IMR-90 (cell line): ENCODE measurements around the gene TMEM120A.

Experiments
- CEBPB ChIP-seq: IDR thresholded peaks from 2 replicates; pipeline ENCODE4 v1.6.1; 2012; ENCODE audit warnings: low read depth, low read length, improper control_type of control experiment
- FOS ChIP-seq: fragments of 150-350 bp; IDR thresholded peaks from 2 replicates; pipeline ENCODE4 v1.6.1; 2016; ENCODE audit warnings: low read depth, low read length
- MAFK ChIP-seq: IDR thresholded peaks from 2 replicates; pipeline ENCODE4 v1.6.1; 2012; ENCODE audit warnings: low read depth, low read length, improper control_type of control experiment
- MAZ ChIP-seq: IDR thresholded peaks from 2 replicates; pipeline ENCODE4 v1.6.1; 2012; ENCODE audit warnings: low read depth, mild to moderate bottlenecking, low read length, improper control_type of control experiment, moderate library complexity, borderline replicate concordance
- MXI1 ChIP-seq: IDR thresholded peaks from 2 replicates; pipeline ENCODE4 v1.6.1; 2012; ENCODE audit warnings: low read depth, mild to moderate bottlenecking, low read length, moderate library complexity, borderline replicate concordance
- POLR2A ChIP-seq: IDR thresholded peaks from 2 replicates; pipeline ENCODE4 v1.6.1; 2012; ENCODE audit warnings: mild to moderate bottlenecking, low read depth, low read length
- RFX5 ChIP-seq: IDR thresholded peaks from 2 replicates; pipeline ENCODE4 v1.8.0; 2012; ENCODE audit warnings: low read depth, mild to moderate bottlenecking, low read length, moderate library complexity
- SMC3 ChIP-seq: fragments of 150-350 bp; IDR thresholded peaks from 2 replicates; pipeline ENCODE4 v1.6.1; 2016; ENCODE audit warnings: low read depth, mild to moderate bottlenecking, antibody characterized with exemption, low read length, moderate library complexity
- TF ChIP-seq, protein P1 (sequence below): conservative IDR thresholded peaks from 2 replicates; pipeline ENCODE4 v1.5.1; 2012; ENCODE audit warnings: mild to moderate bottlenecking, low read depth, low read length, improper control_type of control experiment
- TF ChIP-seq, protein P2 (sequence below): fragments of 150-350 bp; IDR thresholded peaks from 2 replicates; pipeline ENCODE4 v1.6.1; 2017; ENCODE audit warnings: mild to moderate bottlenecking, antibody characterized with exemption, low read length, low read depth

DNA sequence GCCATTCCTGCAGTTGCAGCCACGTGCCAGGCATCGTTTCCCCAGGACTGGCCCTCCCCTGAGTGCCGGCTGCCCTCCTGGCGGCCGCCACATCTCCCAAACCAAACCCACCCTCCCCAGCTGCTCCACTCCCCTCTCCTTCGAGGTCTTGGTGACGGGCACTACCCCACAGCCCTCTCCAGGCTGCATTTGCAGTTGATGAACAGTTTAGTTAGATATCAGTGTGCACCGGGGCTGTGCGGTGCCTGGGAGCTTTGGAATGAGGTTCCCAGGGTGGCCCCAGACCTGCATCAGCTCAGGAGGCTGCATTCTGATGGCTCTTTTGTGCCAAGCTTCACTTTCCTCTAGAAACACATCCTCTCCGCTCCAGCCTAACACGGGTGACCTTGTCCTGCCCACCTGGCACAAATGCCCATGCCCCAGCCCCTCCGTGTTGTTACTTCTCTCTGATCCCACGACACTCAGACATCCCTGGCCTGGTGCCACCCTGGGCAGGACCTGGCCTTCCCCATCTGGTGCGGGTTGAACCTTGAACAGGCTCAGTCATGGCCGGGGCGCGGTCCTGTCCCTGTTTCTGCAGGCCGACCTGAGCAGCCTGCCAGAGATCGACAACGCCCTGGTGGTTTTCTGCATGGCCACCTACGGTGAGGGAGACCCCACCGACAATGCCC is 14.5 kb downstream of the TMEM120A start:
- TF ChIP-seq FOS (no peak), RFX5 (no peak), SMC3 (no peak), POLR2A (no peak), MXI1 (no peak), MAZ (no peak), CEBPB (no peak), MAFK (no peak)
- TF ChIP-seq, protein P1, sequence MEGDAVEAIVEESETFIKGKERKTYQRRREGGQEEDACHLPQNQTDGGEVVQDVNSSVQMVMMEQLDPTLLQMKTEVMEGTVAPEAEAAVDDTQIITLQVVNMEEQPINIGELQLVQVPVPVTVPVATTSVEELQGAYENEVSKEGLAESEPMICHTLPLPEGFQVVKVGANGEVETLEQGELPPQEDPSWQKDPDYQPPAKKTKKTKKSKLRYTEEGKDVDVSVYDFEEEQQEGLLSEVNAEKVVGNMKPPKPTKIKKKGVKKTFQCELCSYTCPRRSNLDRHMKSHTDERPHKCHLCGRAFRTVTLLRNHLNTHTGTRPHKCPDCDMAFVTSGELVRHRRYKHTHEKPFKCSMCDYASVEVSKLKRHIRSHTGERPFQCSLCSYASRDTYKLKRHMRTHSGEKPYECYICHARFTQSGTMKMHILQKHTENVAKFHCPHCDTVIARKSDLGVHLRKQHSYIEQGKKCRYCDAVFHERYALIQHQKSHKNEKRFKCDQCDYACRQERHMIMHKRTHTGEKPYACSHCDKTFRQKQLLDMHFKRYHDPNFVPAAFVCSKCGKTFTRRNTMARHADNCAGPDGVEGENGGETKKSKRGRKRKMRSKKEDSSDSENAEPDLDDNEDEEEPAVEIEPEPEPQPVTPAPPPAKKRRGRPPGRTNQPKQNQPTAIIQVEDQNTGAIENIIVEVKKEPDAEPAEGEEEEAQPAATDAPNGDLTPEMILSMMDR, result no peak
- TF ChIP-seq, protein P2, sequence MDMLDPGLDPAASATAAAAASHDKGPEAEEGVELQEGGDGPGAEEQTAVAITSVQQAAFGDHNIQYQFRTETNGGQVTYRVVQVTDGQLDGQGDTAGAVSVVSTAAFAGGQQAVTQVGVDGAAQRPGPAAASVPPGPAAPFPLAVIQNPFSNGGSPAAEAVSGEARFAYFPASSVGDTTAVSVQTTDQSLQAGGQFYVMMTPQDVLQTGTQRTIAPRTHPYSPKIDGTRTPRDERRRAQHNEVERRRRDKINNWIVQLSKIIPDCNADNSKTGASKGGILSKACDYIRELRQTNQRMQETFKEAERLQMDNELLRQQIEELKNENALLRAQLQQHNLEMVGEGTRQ, result no peak
